ENCODE results near the gene FHIT. TPM values are rescaled to one million over a fixed set of nuclear protein-coding genes. Genes with fewer than 3 reads are reported as not detected.

The FHIT gene
- total and polyA plus RNA-seq, 4 donors, result 2.6 to 21.3 (median 8.7) TPM

- Histone ChIP-seq H3K9ac (ENCODE audit: insufficient read depth in 1 of 2, low read length in 2 of 2) (no peak overlapping the region), H3K4me3 (no peak overlapping the region), H3K36me3 (ENCODE audit: control insufficient read depth in 4 of 4, insufficient read depth in 4 of 4, low read length in 4 of 4) (no peaks in the 10 kb centered on the region), H3K9me3 (ENCODE audit: control insufficient read depth in 4 of 4, insufficient read depth in 3 of 4, low read length in 3 of 4) (peaks cover 0 to 2% (median 0%) of the 10 kb centered on the region in 4 donors), H3K27me3 (ENCODE audit: control insufficient read depth in 3 of 3, insufficient read depth in 3 of 3, low read length in 2 of 3) (no peaks in the 10 kb centered on the region), H3K4me1 (ENCODE audit: control insufficient read depth in 5 of 5, insufficient read depth in 5 of 5, low read length in 5 of 5) (no peaks in the 10 kb centered on the region), H3K27ac (ENCODE audit: low read depth in 1 of 2, low read length in 1 of 2) (no peak overlapping the region)
- no peak for TF ChIP-seq CTCF (IDR thresholded peaks at IDR 0.05; ENCODE audit: control extremely low read depth, extremely low read depth)
- DNase-seq (no peak), ATAC-seq (ENCODE audit: insufficient read depth, low FRiP score) (no peak)
- 65 to 85% methylated on average over 3 of the region's 3 CpGs for WGBS, 2 donors
These were observed 185.7 kb downstream of the FHIT start for GRCh38 chr3:61065451-61066011.

DNA sequence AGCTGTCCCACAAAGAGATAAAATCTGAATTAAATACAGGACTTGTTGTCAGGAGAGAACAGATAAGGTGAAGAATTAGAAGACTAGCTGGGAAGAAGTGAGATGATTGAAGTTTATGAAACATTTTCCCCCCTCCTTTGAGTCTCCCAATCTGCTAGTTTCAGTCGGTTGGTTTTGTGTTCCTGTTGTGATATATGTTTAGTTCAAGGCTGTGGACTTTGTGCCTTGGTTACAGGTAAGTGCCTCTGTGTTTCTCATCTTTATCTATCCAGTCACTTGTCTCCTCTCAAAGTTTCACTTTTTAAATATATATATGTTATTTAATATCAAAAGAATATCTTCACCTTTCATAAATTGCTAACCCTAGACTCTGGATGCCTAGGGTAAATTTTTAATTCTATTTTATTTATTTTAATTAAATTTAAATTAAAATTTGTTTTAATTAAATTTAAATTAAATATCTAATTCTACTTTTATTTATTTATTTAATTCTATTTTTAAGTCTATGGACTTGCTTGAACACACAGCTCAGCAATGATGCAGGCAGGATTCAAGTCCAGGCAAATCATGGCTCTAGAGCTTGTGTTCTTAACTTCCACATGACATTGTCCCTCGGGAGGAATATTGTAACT is 190.0 kb downstream of the FHIT start:
- 87 to 90% methylated on average over 2 of the region's 2 CpGs for WGBS, 2 donors
- no peak for DNase-seq
- no peaks in the 10 kb centered on the region for H3K27me3 ChIP-seq (ENCODE audit: control insufficient read depth in 3 of 3, insufficient read depth in 3 of 3, low read length in 2 of 3)
- H3K4me1 ChIP-seq (ENCODE audit: control insufficient read depth in 5 of 5, insufficient read depth in 5 of 5, low read length in 5 of 5), result peaks cover 0 to 5% (median 0%) of the 10 kb centered on the region in 5 donors
- H3K9me3 ChIP-seq (ENCODE audit: control insufficient read depth in 4 of 4, insufficient read depth in 3 of 4, low read length in 3 of 4), result peaks cover 0 to 2% (median 0%) of the 10 kb centered on the region in 4 donors
- no peak for TF ChIP-seq CTCF (IDR thresholded peaks at IDR 0.05; ENCODE audit: control extremely low read depth, extremely low read depth)
- no peaks in the 10 kb centered on the region for H3K36me3 ChIP-seq (ENCODE audit: control insufficient read depth in 4 of 4, insufficient read depth in 4 of 4, low read length in 4 of 4)
- no peak overlapping the region for H3K27ac ChIP-seq (ENCODE audit: low read depth in 1 of 2, low read length in 1 of 2)
- H3K4me3 ChIP-seq, result no peak overlapping the region
- ATAC-seq (ENCODE audit: insufficient read depth, low FRiP score), result no peak
- H3K9ac ChIP-seq (ENCODE audit: insufficient read depth in 1 of 2, low read length in 2 of 2), result no peak overlapping the region

GRCh38 chr3:61060411-61060861 is 190.8 kb downstream of the FHIT start:
- no peak for TF ChIP-seq CTCF (IDR thresholded peaks at IDR 0.05; ENCODE audit: control extremely low read depth, extremely low read depth)
- Histone ChIP-seq H3K36me3 (ENCODE audit: control insufficient read depth in 4 of 4, insufficient read depth in 4 of 4, low read length in 4 of 4) (no peaks in the 10 kb centered on the region), H3K9ac (ENCODE audit: insufficient read depth in 1 of 2, low read length in 2 of 2) (no peak overlapping the region), H3K27ac (ENCODE audit: low read depth in 1 of 2, low read length in 1 of 2) (no peak overlapping the region), H3K9me3 (ENCODE audit: control insufficient read depth in 4 of 4, insufficient read depth in 3 of 4, low read length in 3 of 4) (peaks cover 0 to 2% (median 0%) of the 10 kb centered on the region in 4 donors), H3K4me1 (ENCODE audit: control insufficient read depth in 5 of 5, insufficient read depth in 5 of 5, low read length in 5 of 5) (peaks cover 0 to 5% (median 0%) of the 10 kb centered on the region in 5 donors), H3K27me3 (ENCODE audit: control insufficient read depth in 3 of 3, insufficient read depth in 3 of 3, low read length in 2 of 3) (no peaks in the 10 kb centered on the region), H3K4me3 (no peak overlapping the region)
- ATAC-seq (ENCODE audit: insufficient read depth, low FRiP score), result no peak
- peak; percentile 20 to 49 (median 48) for DNase-seq
- WGBS, 2 donors, result 80 to 89% methylated on average over 2 of the region's 2 CpGs

All from lung (tissue), 12 donors.